Transverse colon (tissue), 4 donors: ENCODE results near the gene ANKRD50. TPM values are rescaled to one million over a fixed set of nuclear protein-coding genes. Genes with fewer than 3 reads are reported as not detected.

ENCODE experiments used
- DNase-seq: peaks from one replicate; pipeline ENCODE4 v3.0.0-alpha.2; 2019
- H3K27ac ChIP-seq, 4 donors: fragments of 200-600 bp; sonication (generic); 2 replicates each; pipeline ENCODE4 v1.5.1; 2016 to 2018; ENCODE audit warnings: inconsistent platforms in 4 of 4
- H3K27me3 ChIP-seq: fragments of 200-600 bp; sonication (generic); 2 replicates; pipeline ENCODE4 v1.5.1; 2017; ENCODE audit warnings: inconsistent platforms
- H3K36me3 ChIP-seq, 4 donors: fragments of 200-600 bp; sonication (generic); 2 replicates each; pipeline ENCODE4 v1.5.1; 2017 to 2019; ENCODE audit warnings: inconsistent platforms in 4 of 4
- H3K4me1 ChIP-seq, 4 donors: fragments of 200-600 bp; sonication (generic); 2 replicates each; pipeline ENCODE4 v1.5.1; 2017 to 2020; ENCODE audit warnings: inconsistent platforms in 4 of 4
- H3K4me3 ChIP-seq, 4 donors: fragments of 200-600 bp; sonication (generic); 1 replicate in 1 of 4; 2 replicates in 3 of 4; pipeline versions ENCODE4 v1.5.1 to v1.6.1; 2017 to 2019; ENCODE audit warnings: inconsistent platforms in 4 of 4
- H3K9me3 ChIP-seq, 2 donors: fragments of 200-600 bp; sonication (generic); 2 replicates each; pipeline ENCODE4 v1.5.1; 2017 to 2019; ENCODE audit warnings: inconsistent platforms in 2 of 2
- EP300 ChIP-seq: sonication (generic); formaldehyde crosslinking; IDR thresholded peaks from one replicate; pipeline ENCODE4 v1.6.1; 2017; ENCODE audit warnings: antibody characterized with exemption, low read depth
- POLR2A ChIP-seq: fragments of 450-650 bp; IDR thresholded peaks from one replicate; pipeline ENCODE4 v1.6.1; 2016; ENCODE audit warnings: antibody characterized with exemption, mild to moderate bottlenecking, moderate library complexity
- POLR2AphosphoS5 ChIP-seq, 3 donors: sonication (generic); formaldehyde crosslinking; IDR thresholded peaks; one replicate each; pipeline ENCODE4 v1.6.1; 2016; ENCODE audit warnings: antibody characterized with exemption in 3 of 3
- WGBS, 2 donors: methylation state at CpG; one replicate each; pipeline ENCODE4 v1.1.5; 2018; ENCODE audit warnings: low coverage in 1 of 2; 5-methylcytosine and 5-hydroxymethylcytosine counted together
- in situ Hi-C, 4 donors: fragments of 200-750 bp; cut with MboI; loops; one replicate each; pipeline versions ENCODE4 v1.15.0 to v1.15.1; 2017; ENCODE audit warnings: low sequenced_read_pairs in 3 of 4, low pct_ligation_motif_present in 1 of 4, low pct_unique_long_range_greater_than_20kb in 1 of 4
- intact Hi-C: fragments of 100-400 bp; cut with DNase I; formaldehyde crosslinking; loops from one replicate; pipeline ENCODE4 v1.15.1; 2023; ENCODE audit warnings: low total_unique reads
- total RNA-seq, 4 donors: library from RNA; depleted of rRNA; stranded (reverse); fragments of >200 nt; gene quantifications; one replicate each; pipeline ENCODE4 v1.1.0, GENCODE V29; 2016
- TF ChIP-seq, protein P1 (sequence below), 5 experiments: fragments of 200-600 bp in 3 of 5; fragments of 450-650 bp in 2 of 5; sonication (generic) in 3 of 5; IDR thresholded peaks; 1 replicate in 2 of 5; 2 replicates in 3 of 5; pipeline ENCODE4 v1.5.1; 2016 to 2017; ENCODE audit warnings: antibody characterized with exemption in 5 of 5, inconsistent platforms in 3 of 5, mild to moderate bottlenecking in 2 of 5, moderate library complexity in 1 of 5

Gene ANKRD50, protein sequence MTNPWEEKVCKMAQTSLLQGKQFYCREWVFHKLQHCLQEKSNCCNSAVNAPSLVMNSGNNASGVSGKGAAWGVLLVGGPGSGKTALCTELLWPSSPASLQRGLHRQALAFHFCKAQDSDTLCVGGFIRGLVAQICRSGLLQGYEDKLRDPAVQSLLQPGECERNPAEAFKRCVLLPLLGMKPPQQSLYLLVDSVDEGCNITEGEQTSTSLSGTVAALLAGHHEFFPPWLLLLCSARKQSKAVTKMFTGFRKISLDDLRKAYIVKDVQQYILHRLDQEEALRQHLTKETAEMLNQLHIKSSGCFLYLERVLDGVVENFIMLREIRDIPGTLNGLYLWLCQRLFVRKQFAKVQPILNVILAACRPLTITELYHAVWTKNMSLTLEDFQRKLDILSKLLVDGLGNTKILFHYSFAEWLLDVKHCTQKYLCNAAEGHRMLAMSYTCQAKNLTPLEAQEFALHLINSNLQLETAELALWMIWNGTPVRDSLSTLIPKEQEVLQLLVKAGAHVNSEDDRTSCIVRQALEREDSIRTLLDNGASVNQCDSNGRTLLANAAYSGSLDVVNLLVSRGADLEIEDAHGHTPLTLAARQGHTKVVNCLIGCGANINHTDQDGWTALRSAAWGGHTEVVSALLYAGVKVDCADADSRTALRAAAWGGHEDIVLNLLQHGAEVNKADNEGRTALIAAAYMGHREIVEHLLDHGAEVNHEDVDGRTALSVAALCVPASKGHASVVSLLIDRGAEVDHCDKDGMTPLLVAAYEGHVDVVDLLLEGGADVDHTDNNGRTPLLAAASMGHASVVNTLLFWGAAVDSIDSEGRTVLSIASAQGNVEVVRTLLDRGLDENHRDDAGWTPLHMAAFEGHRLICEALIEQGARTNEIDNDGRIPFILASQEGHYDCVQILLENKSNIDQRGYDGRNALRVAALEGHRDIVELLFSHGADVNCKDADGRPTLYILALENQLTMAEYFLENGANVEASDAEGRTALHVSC (N-terminal part only)
- total RNA-seq, result 10 to 100 TPM; 11.9 to 31.8 (median 13.9) TPM

- in situ Hi-C loops (loop anchor here in 1 of 4 donors (25.0 kb wide), 2 partner anchors 375 to 1125 kb away; no protein-coding TSS in a partner anchor), intact Hi-C loops (no loop called here)
- WGBS, 2 donors, result 1% methylated on average over 46 of the region's 85 CpGs; no CpG with 5 or more reads in 1 of the 2 donors
- H3K27ac ChIP-seq, result peak within 1 kb of the TSS; percentile 91 to 97 (median 95)
- peak within 1 kb of the TSS; percentile 76 to 83 (median 76) for H3K4me3 ChIP-seq
- peak; percentile 86 for DNase-seq
- H3K9me3 ChIP-seq, result no peaks in the 10 kb centered on the region
- TF ChIP-seq EP300 (no peak), POLR2AphosphoS5 (IDR thresholded peaks at IDR 0.05) (peak; percentile 56 to 80 (median 77)), POLR2A (peak; percentile 64)
- TF ChIP-seq, protein P1, sequence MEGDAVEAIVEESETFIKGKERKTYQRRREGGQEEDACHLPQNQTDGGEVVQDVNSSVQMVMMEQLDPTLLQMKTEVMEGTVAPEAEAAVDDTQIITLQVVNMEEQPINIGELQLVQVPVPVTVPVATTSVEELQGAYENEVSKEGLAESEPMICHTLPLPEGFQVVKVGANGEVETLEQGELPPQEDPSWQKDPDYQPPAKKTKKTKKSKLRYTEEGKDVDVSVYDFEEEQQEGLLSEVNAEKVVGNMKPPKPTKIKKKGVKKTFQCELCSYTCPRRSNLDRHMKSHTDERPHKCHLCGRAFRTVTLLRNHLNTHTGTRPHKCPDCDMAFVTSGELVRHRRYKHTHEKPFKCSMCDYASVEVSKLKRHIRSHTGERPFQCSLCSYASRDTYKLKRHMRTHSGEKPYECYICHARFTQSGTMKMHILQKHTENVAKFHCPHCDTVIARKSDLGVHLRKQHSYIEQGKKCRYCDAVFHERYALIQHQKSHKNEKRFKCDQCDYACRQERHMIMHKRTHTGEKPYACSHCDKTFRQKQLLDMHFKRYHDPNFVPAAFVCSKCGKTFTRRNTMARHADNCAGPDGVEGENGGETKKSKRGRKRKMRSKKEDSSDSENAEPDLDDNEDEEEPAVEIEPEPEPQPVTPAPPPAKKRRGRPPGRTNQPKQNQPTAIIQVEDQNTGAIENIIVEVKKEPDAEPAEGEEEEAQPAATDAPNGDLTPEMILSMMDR (IDR thresholded peaks at IDR 0.05), result no peak
- no peaks in the 10 kb centered on the region for H3K36me3 ChIP-seq
- H3K27me3 ChIP-seq, result no peaks in the 10 kb centered on the region
- H3K4me1 ChIP-seq, result peaks cover 5 to 33% (median 18%) of the 10 kb centered on the region in 4 donors
Observed at GRCh38 chr4:124712372-124713184, at the start of gene ANKRD50. TSS of gene ANKRD50 (minus strand) at chr4:124712732. CDS start at chr4:124710511, 2,221 bp downstream.

DNA sequence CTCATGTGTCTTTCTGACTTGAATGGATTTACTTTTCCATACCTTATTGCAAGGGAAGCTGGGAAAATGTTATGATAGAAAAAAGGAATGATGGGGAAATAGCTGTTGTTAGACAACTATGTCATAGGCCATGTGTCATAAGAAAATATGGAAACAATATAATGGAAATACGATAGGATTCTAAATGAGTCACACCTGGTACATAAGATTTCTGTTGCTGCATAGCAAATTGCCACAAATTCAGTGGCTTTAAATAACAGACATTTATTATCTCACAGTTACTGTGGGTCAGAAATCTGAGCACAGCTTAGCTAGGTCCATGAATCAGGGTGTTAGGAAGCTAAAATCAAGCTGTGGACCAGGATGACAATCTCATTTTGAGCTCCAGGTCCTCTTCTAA is 44.6 kb upstream of the ANKRD50 start:
- intact Hi-C loops (no loop called here), in situ Hi-C loops (no loop called here)
- Histone ChIP-seq H3K9me3 (no peaks in the 10 kb centered on the region), H3K4me3 (no peak overlapping the region), H3K4me1 (no peaks in the 10 kb centered on the region), H3K36me3 (no peaks in the 10 kb centered on the region), H3K27ac (no peak overlapping the region), H3K27me3 (no peaks in the 10 kb centered on the region)
- no peak for TF ChIP-seq POLR2AphosphoS5 (IDR thresholded peaks at IDR 0.05)
- TF ChIP-seq EP300, result no peak
- TF ChIP-seq, protein P1 (IDR thresholded peaks at IDR 0.05), result no peak
- no peak for TF ChIP-seq POLR2A
- WGBS, 2 donors, result 71 to 77% methylated on average over 1 of the region's 1 CpG
- no peak for DNase-seq

- TF ChIP-seq POLR2AphosphoS5 (IDR thresholded peaks at IDR 0.05) (no peak), EP300 (no peak), POLR2A (no peak)
- TF ChIP-seq, protein P1 (IDR thresholded peaks at IDR 0.05), result no peak
- H3K4me3 ChIP-seq, result no peak overlapping the region
- intact Hi-C loops (no loop called here), in situ Hi-C loops (no loop called here)
- DNase-seq, result no peak
- no peaks in the 10 kb centered on the region for H3K36me3 ChIP-seq
- no peak overlapping the region for H3K27ac ChIP-seq
- no peaks in the 10 kb centered on the region for H3K27me3 ChIP-seq
- no peaks in the 10 kb centered on the region for H3K9me3 ChIP-seq
- H3K4me1 ChIP-seq, result no peaks in the 10 kb centered on the region
Observed at GRCh38 chr4:124754681-124755080, 42.1 kb upstream of the ANKRD50 start.
